Osteocyte (in vitro differentiated cells): Measurements from ENCODE around the gene ZNF548. TPM values are rescaled to one million over a fixed set of nuclear protein-coding genes. Genes with fewer than 3 reads are reported as not detected.

Experiments used
- DNase-seq: peaks from one replicate; pipeline ENCODE4 v3.0.0; 2021; ENCODE audit warnings: mixed read lengths; ENCODE audit not compliant: unreplicated experiment; ENCODE audit errors: extremely low spot score
- H3K27ac Mint-ChIP-seq: one replicate; pipeline ENCODE4 v1.8.0; 2021; ENCODE audit warnings: mild to moderate bottlenecking, mixed read lengths; ENCODE audit not compliant: unreplicated experiment
- H3K27me3 Mint-ChIP-seq: one replicate; pipeline ENCODE4 v1.8.0; 2021; ENCODE audit warnings: mixed read lengths; ENCODE audit not compliant: unreplicated experiment
- H3K36me3 Mint-ChIP-seq: one replicate; pipeline ENCODE4 v1.8.0; 2021; ENCODE audit warnings: mixed read lengths; ENCODE audit not compliant: unreplicated experiment
- H3K4me1 Mint-ChIP-seq: one replicate; pipeline ENCODE4 v1.8.0; 2021; ENCODE audit warnings: mixed read lengths; ENCODE audit not compliant: unreplicated experiment
- H3K4me3 Mint-ChIP-seq: one replicate; pipeline ENCODE4 v1.8.0; 2021; ENCODE audit warnings: mild to moderate bottlenecking, moderate library complexity, mixed read lengths; ENCODE audit not compliant: unreplicated experiment
- H3K9me3 Mint-ChIP-seq: one replicate; pipeline ENCODE4 v1.8.0; 2021; ENCODE audit warnings: mixed read lengths; ENCODE audit not compliant: unreplicated experiment
- total RNA-seq: library from RNA; stranded (reverse); gene quantifications from 2 replicates; pipeline ENCODE4 v1.2.1, GENCODE V29; 2021
- TF ChIP-seq, protein P1 (sequence below): fragments of 200-600 bp; sonication (generic); IDR thresholded peaks from 2 replicates; pipeline ENCODE4 v1.5.0; 2021; ENCODE audit warnings: antibody characterized with exemption, mild to moderate bottlenecking, moderate library complexity

ZNF548 gene
- total RNA-seq, 1 donor from 2014 or later, result 19.8 TPM

DNA sequence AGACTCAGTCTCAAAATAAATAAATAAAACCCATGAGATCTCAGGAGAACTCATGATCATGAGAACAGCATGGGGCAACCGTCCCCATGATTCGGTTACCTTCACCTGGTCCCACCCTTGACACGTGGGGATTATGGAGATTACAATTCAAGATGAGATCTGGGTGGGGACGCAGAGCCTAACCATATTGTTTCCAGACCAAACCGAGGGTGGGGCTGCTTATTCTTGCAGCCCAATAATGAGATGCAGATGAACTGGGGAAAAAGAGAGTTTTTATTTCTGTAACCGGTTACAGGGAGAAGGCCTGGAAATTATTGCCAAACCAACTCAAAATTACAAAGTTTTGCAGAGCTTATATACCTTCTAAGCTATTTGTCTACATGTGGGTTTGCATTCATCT is 13.5 kb upstream of the ZNF548 start:
- Mint-ChIP-seq H3K27ac (no peak overlapping the region), H3K9me3 (peaks cover 42% of the 10 kb centered on the region), H3K4me3 (no peak overlapping the region), H3K4me1 (no peaks in the 10 kb centered on the region), H3K27me3 (no peaks in the 10 kb centered on the region), H3K36me3 (peaks cover 81% of the 10 kb centered on the region)
- TF ChIP-seq, protein P1, sequence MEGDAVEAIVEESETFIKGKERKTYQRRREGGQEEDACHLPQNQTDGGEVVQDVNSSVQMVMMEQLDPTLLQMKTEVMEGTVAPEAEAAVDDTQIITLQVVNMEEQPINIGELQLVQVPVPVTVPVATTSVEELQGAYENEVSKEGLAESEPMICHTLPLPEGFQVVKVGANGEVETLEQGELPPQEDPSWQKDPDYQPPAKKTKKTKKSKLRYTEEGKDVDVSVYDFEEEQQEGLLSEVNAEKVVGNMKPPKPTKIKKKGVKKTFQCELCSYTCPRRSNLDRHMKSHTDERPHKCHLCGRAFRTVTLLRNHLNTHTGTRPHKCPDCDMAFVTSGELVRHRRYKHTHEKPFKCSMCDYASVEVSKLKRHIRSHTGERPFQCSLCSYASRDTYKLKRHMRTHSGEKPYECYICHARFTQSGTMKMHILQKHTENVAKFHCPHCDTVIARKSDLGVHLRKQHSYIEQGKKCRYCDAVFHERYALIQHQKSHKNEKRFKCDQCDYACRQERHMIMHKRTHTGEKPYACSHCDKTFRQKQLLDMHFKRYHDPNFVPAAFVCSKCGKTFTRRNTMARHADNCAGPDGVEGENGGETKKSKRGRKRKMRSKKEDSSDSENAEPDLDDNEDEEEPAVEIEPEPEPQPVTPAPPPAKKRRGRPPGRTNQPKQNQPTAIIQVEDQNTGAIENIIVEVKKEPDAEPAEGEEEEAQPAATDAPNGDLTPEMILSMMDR, result no peak
- no peak for DNase-seq

DNA sequence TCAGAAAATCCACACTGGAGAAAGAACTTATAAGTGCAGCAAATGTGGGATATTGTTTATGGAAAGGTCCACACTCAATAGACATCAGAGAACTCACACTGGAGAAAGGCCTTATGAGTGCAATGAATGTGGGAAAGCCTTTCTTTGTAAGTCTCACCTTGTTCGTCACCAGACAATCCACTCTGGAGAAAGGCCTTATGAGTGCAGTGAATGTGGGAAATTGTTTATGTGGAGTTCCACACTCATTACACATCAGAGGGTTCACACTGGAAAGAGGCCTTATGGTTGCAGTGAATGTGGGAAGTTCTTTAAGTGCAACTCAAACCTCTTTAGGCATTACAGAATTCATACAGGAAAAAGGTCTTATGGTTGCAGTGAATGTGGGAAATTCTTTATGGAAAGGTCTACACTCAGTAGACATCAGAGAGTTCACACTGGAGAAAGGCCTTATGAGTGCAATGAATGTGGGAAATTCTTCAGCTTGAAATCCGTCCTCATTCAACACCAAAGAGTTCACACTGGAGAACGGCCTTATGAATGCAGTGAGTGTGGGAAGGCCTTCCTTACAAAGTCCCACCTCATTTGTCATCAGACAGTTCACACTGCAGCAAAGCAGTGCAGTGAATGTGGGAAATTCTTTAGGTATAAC is 12.0 kb upstream of the ZNF548 start:
- Mint-ChIP-seq H3K27ac (no peak overlapping the region), H3K4me1 (no peaks in the 10 kb centered on the region), H3K4me3 (no peak overlapping the region), H3K9me3 (peaks cover 35% of the 10 kb centered on the region), H3K27me3 (no peaks in the 10 kb centered on the region), H3K36me3 (peaks cover 66% of the 10 kb centered on the region)
- TF ChIP-seq, protein P1, result no peak
- DNase-seq, result no peak

DNA sequence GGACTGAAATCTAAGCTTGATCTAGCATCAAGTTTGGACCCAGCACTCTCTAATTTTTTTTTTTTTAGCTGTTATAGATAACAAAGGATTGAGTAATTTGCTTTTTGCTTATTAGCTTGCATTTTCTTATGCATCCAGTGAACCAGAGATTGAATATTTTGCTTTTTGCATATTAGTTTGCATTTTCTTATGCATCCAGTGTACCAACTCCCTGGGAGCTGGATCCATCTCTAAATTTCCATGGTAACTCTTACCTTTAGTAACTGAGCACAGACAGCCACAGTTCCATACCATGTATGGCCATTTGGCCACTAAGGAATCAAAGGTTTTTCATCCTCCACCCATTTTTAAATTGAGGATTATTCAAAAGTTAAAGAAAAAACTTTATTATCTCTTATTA is 8.7 kb upstream of the ZNF548 start:
- no peak for DNase-seq
- H3K9me3 Mint-ChIP-seq, result peaks cover 26% of the 10 kb centered on the region
- H3K27ac Mint-ChIP-seq, result no peak overlapping the region
- no peaks in the 10 kb centered on the region for H3K4me1 Mint-ChIP-seq
- H3K36me3 Mint-ChIP-seq, result peaks cover 36% of the 10 kb centered on the region
- no peaks in the 10 kb centered on the region for H3K27me3 Mint-ChIP-seq
- TF ChIP-seq, protein P1, result no peak
- H3K4me3 Mint-ChIP-seq, result no peak overlapping the region

DNA sequence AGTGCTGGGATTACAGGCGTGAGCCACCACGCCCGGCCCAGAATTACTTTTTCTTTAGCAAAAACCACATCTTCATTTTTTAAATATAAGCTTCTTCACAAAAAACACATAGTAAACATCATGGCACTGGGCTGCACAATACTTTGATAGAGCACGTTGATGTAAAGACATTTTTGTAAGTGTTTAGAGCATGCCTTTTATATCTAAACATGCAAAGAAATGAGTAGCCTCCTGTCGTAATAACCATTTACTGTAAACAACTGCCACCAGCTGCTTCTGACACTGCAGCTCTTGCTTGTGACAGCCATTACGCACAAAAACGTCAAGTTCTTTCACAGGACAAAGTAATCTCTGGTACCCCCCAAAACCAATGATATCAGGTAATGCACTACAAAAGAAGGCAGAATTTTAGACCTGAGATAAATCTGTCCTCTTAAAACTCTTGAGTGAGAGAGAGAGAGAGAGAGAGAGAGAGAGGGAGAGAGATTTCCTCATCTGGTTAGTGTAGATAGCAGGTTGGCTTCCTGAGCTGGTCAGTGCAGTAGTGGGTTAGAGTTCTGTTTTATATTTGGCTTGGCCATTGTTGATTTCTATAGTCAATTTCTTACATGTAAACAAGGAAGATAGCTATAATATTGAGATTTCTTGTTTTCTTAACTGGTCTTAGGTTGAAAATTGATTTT is 6.7 kb upstream of the ZNF548 start:
- H3K27ac Mint-ChIP-seq, result no peak overlapping the region

DNA sequence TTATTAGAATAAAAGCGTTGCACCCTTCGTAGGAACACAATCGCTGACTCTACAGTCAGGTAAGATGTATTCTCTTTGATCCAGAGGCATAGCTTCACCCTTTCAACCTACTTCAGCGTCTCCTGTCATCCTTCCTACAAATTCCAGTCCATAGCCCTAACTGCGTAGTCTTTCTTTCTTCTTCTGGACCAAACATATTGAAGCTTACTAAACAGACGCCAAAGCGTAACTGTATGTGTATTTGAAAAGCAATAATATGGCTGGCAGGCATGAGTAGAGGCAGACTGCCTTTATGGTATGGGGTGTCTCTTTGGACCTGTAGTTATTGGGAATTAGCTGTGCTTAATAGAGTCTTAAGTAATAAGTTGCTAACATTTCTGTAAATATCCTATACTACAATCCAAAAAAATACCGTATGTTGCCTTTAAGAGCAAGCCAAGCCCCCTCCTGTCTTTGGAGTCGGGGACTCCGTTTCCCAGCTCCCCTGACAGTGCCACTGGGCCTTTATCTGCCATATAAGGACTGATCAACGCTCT is 392 bp upstream of the ZNF548 start:
- TF ChIP-seq, protein P1, result no peak

More for the DNA sequence above, 6.7 kb upstream of the ZNF548 start:
- no peak for DNase-seq
- Mint-ChIP-seq H3K4me3 (no peak overlapping the region), H3K4me1 (no peaks in the 10 kb centered on the region), H3K9me3 (peaks cover 18% of the 10 kb centered on the region), H3K36me3 (peaks cover 17% of the 10 kb centered on the region), H3K27me3 (no peaks in the 10 kb centered on the region)
- TF ChIP-seq, protein P1, result no peak

More for the DNA sequence above, 392 bp upstream of the ZNF548 start:
- H3K9me3 Mint-ChIP-seq, result peaks cover 2% of the 10 kb centered on the region
- peak overlapping the region; percentile 97 for H3K27ac Mint-ChIP-seq
- H3K36me3 Mint-ChIP-seq, result peaks cover 12% of the 10 kb centered on the region
- no peak for DNase-seq
- H3K4me1 Mint-ChIP-seq, result peaks cover 20% of the 10 kb centered on the region
- H3K4me3 Mint-ChIP-seq, result peak overlapping the region; percentile 97
- no peaks in the 10 kb centered on the region for H3K27me3 Mint-ChIP-seq
